Left lobe of liver (tissue), 2 donors: Measurements from ENCODE around the gene DDX47. TPM values are rescaled to one million over a fixed set of nuclear protein-coding genes. Genes with fewer than 3 reads are reported as not detected.
A peak's percentile ranks its signal among the peaks of the same experiment; 100 is the strongest.
"Not testable (repeated sequence)": the region's sequence is repeated elsewhere in the genome, so short reads cannot be mapped to it uniquely, and the experiment has no call there.

Experiments used
- ATAC-seq: fragments of 200-7000 bp; cut with Tn5 transposase; one replicate; pipeline ENCODE4 v1.9.1; 2020; ENCODE audit warnings: mild to moderate bottlenecking, moderate library complexity
- DNase-seq: peaks from one replicate; pipeline ENCODE4 v3.0.0-alpha.2; 2020; ENCODE audit warnings: low spot score
- total RNA-seq: library from RNA; stranded (reverse); gene quantifications from one replicate; pipeline ENCODE4 v1.2.1, GENCODE V29; 2021
- donor health status: DM: no; HTN: no; CAD: no; lungs with moderate emphysema.
- donor health status: DM: no; HTN: yes; CAD: no.

The DDX47 gene
- total RNA-seq, 1 donor from 2014 or later = 22.7 TPM

DNA sequence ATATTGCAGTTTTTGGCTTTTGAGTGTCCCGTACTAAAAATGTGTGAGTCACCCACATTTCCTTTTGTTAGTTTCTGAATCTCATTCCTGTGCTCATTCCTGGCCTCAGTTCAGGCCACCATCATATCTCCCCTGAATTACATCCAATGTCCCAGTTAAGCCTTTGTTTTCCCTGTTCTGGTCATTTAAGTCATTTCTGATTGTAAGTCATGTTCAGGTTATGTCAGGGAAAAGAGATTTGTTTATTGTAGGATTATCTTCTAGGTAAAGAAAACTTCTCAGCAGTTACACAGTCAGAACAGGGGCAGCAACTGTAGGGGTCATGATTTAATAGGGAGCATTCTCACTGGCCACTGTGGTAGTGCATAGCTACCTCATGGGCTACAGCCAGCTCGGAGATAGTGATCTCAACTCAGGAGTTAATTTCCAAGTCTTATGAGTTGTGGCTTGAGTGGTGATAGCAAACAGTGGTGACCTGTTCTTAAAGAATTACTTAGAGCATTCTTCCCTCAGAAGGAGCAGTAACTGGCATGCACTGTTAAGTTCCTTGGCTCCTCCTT is 6.7 kb downstream of the DDX47 start:
- DNase-seq (no peak), ATAC-seq (no peak)

DNA sequence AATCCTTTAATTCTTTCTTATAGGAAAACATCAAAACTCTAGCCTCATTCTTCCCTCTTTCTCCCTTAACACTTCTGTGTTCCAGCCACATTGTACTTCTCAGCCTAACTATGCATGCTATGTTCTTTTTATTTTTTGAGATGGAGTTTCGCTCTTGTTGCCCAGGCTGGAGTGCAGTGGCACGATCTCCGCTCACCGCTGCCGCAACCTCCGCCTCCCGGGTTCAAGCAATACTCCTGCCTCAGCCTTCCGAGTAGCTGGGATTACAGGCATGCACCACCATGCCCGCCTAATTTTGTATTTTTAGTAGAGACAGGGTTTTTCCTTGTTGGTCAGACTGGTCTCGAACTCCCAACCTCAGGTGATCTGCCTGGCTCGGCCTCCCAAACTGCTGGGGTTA is 7.2 kb downstream of the DDX47 start:
- not testable (repeated sequence) for DNase-seq, ATAC-seq

DNA sequence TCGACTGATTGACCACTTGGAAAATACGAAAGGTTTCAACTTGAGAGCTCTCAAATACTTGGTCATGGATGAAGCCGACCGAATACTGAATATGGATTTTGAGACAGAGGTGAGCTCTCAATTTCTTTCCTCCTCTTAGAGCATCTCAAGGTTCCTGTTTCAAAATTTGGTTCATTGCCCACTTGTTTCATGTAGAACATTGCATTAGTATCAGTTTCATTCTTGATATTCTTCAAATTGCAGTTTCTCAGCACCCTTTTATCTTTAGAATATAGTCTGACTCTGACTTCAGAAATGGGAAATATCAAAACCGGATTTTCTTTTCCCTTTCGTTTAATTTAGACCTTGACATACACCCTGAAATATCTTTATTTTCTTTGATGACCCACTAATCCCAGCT is 8.8 kb downstream of the DDX47 start:
- no peak for ATAC-seq
- no peak for DNase-seq

DNA sequence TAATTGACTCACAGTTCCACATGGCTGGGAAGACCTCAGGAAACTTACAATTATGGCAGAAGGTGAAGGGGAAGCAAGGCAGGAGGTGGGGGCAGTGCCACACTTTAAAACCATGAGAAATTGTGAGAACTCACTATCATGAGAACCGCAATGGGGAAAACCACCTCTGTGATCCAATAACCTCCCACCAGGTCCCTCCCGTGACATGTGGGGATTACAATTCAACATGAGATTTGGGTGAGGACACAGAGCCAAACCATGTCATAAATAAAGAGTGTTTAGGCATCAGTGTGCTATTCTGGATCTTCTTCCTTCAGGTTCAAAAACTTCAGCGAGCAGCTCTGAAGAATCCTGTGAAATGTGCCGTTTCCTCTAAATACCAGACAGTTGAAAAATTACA is 9.7 kb downstream of the DDX47 start:
- DNase-seq (no peak), ATAC-seq (no peak)

DNA sequence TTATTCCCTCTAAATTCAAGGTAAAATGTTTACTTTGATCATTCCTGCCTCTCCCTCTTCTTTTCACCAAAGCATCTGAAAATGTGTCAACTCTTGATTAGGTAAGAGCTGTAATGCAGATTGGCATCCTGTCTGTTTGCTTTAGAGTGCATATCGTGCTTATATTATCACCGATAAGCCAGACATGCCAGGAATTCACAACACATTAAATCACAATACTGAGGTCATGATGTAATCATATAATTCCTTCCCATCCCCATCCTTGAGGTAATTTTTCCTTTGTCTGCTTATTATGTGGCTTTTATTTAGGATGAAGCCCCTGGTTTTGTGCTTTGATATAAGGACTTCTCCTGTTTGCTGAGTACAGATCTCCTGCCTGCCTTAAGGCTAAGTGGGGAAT is 10.2 kb downstream of the DDX47 start:
- DNase-seq (no peak), ATAC-seq (no peak)

DNA sequence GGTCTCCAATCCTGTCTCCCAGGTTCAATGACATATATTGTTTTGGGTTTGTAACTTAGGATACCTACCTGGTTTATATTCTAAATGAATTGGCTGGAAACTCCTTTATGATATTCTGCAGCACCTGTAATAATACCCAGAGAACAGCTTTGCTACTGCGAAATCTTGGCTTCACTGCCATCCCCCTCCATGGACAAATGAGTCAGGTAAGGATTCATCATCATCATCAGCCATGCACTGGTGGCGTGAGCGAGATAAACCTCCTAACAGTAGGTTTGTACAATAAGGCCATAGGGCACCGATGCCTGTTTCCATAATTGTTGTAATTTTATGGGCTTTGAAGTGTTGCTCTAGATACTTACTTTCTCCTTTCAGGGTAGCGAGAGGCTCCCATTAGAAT is 10.7 kb downstream of the DDX47 start:
- ATAC-seq (no peak), DNase-seq (no peak)

DNA sequence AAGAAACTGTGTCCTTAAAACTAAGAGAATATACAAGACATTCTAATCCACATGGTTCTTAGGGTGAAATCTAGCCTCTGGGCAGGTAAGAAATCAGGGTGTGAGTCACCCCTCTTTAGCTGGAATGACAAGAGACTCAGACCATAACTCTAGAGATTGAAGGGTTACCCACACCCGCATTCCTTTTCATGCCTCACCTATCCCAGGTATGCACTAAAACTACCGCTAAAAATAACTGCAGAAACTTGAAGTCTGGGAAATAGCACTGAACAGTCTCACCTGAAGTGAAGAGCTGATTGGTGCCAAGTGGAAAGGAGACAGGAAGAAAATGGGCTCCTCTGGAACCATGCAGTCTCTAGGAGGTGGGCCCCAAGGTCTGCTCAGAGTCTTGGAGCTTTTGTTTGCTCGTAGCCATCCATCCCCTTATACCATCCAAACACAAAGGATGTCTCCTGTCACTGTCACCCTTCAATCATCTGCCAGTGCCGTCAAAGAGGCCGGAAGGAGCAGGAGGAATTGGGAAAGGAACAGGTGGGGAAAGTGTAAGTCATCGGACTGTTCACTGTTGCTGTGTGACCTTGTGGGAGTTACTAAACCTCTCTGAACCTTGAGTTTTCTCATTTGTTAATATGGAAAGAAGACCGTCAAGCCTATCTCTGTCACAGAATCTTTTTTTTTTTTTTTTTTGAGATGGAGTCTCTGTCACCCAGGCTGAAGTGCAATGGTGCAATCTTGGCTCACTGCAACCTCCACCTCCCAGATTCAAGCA is 22.4 kb downstream of the DDX47 start:
- DNase-seq = no peak

DNA sequence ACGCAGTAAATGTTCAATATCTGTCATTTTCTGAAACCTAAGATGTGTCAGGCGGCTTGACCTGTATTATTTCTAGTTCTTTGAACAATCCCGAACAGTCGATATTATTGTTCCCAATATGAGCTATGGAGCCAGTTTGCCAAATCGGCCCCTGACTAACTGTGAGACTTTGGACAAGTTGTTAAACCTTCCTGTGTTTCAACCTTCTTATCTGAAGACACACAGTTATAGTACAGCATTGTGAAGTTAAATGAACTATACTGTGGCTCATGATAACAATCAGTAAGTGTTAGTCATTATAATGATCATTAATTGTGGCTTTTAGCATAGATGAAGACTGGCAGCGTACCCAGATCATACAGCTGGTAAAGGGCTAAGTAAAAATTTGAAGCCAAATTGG is 23.4 kb downstream of the DDX47 start:
- no peak for DNase-seq
- no peak for ATAC-seq

More for the DNA sequence above, 22.4 kb downstream of the DDX47 start:
- ATAC-seq = no peak

DNA sequence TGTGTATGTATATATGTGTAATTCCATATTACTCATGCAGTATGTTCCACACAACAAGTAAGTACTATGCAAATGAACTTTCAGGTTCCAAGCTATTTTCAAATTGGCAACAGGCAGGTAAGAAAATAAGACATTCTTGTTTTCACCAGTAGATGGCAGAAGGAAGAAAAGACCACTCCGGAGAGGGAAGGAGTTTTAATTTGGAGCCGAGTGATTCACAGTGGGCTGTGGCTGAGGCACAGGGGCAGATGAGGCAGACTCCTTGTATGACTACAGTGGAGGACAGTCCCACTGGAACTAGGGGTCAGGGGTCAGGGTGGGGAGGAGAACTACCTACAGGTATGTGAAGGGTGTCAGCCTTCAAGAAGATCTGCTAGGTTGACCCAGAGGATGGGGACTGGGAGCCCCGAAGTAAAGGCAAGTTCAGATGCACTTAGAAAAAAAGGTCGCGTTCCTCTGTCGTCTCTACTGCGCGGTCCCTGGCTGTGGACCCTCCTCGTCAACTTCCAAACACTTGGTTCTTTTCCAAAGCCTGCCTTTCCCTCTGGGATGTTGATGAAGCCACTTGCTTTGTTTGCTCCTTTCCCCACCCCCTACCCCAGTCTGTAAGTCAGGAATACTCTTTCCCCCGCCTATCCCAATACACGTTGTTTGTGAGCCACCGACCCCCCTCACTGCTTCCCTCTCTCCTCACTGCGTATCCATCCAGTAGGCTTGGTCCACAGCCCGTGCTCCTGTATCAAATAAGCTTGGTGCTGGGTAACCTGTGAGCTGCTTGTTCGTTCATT is 24.1 kb downstream of the DDX47 start:
- DNase-seq = no peak

DNA sequence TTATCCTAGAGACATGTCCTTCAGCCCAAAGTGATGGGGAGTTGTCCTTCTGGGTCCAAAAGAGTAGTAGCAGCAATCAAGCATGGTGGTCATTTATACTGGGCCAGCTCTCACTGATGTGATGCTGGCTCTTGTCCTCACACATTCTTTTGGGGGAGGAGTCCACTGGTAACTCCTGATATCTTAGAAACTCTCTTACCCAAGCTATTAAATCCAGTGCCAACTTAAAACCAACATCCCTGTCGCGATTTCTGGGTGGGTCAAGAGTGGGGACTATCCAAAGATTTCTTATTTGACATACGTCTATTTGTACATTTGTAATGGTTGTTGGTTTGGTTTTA is 24.6 kb downstream of the DDX47 start:
- no peak for ATAC-seq
- DNase-seq = no peak

More for the DNA sequence above, 24.1 kb downstream of the DDX47 start:
- ATAC-seq = peak; percentile 72

DNA sequence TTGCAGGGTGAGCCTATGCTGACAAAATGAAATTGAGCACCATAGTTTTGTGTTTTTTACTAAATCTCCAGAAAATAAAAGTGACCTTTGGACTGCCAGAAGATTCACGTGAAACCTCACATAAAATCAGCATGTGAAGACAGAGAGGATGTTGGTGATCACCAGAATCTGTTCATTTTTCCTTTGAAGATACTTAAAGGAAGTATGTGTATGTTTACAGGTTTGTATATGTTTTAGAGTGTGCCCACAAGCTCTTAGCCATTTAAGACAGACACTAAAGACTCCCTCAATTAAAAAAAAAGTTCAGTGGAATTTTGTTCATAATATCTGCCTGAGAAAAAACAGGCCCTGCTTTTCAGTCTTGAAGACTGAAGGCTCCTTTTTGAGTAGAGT is 25.9 kb downstream of the DDX47 start:
- ATAC-seq (no peak), DNase-seq (no peak)

DNA sequence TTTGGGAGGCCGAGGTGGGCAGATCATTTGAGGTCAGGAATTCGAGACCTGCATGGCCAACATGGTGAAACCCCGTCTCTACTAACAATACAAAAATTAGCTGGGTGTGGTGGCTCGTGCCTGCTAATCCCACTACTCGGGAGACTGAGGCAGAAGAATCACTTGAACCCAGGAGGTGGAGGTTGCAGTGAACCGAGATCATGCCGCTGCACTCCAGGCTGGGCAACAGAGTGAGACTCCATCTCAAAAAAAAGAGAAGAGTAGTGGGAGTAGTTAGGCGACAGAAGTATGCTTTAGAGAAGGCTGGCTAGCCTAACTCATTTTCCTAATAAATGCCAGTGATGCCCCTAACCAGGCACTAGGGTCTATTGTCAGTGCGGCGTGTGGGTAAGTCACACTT is 26.3 kb downstream of the DDX47 start:
- ATAC-seq, DNase-seq: not testable (repeated sequence)

DNA sequence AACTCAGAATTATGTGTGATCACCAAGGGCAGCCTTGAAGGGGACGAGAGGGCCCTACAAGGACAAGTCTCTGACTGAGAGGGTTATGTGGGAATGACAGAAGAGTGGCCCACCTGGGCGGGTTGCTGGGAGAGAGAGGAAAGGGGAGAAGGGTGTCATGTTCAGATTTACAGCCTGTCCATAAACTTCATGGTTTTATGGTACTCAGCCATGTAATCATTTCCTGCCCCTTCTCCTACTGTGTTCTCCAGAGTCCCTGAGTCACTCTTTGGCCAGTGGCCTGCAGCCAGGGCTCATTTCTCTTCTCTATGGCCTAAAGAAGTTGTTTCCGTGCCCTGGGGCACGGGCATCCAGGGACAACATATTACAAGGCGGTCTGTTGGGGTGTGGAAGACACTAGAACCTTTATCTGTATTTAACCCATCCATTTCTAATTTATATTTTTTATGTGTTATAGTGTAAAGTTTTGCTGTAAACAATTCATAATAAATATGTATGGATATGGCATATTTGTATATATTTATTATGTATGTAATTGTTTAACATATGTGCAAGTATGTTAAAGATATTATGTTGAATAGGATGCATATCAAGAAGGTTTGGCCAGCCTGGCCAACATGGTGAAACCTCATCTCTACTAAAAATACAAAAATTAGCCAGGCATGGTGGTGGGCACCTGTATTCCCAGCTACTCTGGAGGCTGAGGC is 26.9 kb downstream of the DDX47 start:
- no peak for ATAC-seq
- no peak for DNase-seq

DNA sequence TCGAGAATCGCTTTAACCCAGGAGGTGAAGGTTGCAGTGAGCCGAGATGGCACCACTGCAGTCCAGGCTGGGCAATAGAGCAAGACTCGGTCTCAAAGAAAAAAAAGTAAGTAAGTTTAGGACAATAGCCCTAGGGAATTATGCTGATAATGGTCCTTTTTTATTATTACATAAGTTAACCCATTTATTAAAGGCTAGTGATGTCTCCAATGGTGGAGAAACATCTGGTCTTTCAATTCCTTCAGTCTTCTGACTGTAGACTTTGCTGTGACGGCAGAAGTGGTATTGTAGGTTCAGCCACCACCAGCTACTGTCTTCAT is 27.4 kb downstream of the DDX47 start:
- no peak for ATAC-seq
- DNase-seq = no peak

DNA sequence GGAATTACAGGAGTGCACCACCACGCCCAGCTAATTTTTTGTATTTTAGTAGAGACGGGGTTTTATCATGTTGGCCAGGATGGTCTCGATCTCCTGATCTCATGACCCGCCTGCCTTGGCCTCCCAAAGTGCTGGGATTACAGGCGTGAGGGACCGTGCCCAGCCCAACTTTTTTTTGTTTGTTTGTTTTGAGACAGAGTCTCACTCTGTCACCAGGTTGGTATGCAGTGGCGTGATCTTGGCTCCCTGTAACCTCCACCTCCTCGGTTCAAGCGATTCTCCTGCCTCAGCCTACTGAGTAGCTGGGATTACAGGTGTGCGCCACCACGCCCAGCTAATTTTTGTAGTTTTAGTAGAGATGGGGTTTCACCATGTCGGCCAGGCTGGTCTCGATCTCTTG is 28.3 kb downstream of the DDX47 start:
- not testable (repeated sequence) for DNase-seq, ATAC-seq

DNA sequence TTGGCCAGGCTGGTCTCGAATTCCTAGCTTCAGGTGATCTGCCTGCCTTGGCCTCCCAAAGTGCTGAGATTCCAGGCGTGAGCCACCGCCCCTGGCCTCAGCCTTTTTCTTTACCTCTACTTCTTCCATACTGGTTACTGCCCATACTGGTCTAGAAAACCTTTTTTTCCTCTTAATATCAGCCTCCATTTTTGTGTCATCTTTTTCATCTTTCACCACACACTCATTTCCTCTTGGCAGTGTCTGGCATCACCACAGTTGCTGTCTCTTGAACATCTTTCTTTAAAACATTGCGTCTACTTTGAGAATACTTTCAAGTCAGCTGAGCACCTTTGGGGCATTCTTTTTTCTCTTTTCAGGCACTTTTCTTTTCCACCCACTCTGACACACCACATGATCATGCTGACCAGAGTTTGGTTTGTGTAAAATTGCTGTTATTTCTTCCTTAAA is 32.7 kb downstream of the DDX47 start:
- ATAC-seq (no peak), DNase-seq (no peak)

DNA sequence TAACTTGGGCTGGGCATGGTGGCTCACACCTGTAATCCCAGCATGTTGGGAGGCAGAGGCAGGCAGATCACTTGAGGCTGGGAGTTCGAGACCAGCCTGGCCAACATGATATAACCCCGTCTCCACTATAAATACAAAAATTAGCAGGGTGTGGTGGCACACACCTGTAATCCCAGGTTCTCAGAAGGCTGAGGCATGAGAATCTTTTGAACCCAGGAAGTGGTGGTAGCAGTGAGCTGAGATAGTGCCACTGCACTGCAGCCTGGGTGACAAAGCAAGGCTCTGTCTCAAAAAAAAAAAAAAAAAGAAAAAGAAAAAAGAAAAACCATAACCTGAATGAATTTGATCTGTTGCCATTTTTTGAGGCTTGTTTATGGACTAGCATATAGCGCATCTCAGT is 33.6 kb downstream of the DDX47 start:
- not testable (repeated sequence) for DNase-seq, ATAC-seq

DNA sequence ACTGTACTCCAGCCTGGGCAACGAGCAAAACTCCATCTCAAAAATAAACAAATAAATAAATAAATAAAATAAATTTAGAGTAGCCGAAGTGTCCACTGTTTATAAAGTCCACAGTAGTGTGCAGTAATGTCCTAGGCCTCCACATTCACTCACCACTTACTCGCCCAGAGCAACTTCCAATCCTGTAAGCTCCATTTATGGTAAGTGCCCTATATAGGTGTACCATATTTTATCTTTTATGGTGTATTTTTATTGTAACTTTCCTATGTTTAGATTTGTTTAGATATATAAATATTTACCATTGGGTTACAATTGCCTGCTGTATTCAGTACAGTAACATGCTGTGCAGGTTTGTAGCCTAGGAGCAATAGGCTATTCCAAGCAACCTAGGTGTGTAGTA is 40.3 kb downstream of the DDX47 start:
- ATAC-seq (no peak), DNase-seq (no peak)

DNA sequence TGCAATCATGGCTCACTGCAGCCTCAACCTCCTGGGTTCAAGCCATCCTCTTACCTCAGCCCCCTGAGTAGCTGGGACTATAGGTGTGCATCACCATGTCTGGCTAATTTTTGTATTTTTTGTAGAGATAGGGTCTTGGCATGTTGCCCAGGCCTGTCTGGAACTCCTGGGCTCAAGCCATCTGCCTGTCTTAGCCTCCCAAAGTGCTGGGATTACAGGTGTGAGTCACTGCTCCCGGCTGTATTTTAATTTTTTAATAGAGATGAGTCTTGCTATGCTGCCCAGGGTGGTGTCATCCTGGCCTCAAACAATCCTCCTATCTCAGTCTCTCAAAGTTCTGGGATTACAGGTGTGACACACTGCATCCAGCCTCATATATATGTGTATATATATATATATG is 46.5 kb downstream of the DDX47 start:
- ATAC-seq = no peak
- no peak for DNase-seq

DNA sequence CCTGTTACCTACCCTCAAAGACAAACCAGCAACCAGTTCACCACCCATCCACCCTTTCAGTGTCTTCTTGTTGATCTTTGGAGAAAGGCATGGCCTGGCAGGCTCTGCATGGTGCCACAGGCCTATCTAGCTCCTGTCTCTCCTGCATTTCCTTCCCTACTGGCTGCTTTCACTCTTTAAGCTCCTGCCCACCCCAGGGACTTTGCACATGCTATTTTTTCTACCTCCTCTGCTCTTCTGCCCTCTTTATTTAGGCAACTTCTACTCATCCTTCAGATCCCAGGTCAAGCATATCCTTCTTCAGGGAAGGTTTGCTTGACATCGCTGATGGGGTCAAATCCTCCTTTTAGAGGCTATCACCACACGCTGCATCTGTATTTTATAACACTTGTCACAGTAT is 51.1 kb downstream of the DDX47 start:
- DNase-seq = no peak
- no peak for ATAC-seq

DNA sequence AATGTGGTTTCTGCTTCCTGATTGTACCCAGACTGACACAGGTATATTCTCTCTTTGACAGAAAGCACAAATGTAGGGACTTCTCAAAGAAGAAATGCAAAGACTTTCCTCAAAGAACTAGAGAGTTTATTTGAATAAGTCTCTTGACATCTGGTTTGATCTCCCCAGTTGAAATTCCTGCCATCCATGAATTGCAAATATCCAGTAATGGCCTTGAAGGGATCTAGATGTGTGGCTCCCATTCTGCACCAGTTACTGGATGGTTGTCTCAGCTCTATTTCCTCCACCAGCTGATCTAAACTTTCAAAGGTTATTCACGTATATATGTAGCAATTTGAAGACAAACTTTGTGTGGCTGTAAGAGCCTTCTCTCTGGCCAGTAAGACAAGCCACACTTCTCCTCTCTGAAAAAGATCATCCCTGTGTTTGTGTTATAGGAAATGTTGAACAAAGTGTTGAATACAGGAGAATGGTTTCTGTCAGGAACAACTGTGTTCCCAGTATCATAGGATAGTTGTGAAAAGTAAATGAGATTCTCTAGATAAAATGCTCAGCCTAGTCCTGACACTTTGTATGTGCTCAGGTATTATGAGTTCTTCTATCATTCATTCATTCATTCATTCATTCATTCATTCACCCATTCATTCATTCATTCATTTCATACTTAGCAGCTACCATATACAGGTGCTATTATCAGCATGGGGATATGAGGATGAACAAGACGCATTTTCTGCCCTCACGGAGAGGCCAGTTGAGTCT is 55.5 kb downstream of the DDX47 start:
- ATAC-seq = no peak
- no peak for DNase-seq
